Measurements from ENCODE around the gene GRIN3B.

GRIN3B gene

GRCh38 chr19:1053176-1054101 is 53.2 kb downstream of the GRIN3B start:
- H3K9ac ChIP-seq (ENCODE audit: low read depth, low read length) = no peak overlapping the region
- no peaks in the 10 kb centered on the region for H3K4me1 ChIP-seq (ENCODE audit: insufficient read depth, low read length)
- 90% methylated on average over 31 of the region's 31 CpGs for WGBS
- peaks cover 19% of the 10 kb centered on the region; the same call in 1 of the 2 replicates for H3K36me3 ChIP-seq (ENCODE audit: insufficient read depth, low read length)
- H3K27ac ChIP-seq (ENCODE audit: low read depth, low read length) = no peak overlapping the region
- H3K9me3 ChIP-seq (ENCODE audit: insufficient read depth, low read depth, low read length) = peaks cover 25% of the 10 kb centered on the region
- no peak overlapping the region for H3K4me3 ChIP-seq (ENCODE audit: low read length)
- H3K27me3 ChIP-seq (ENCODE audit: insufficient read depth, low read length) = no peaks in the 10 kb centered on the region

- no peak overlapping the region for H3K4me3 ChIP-seq (ENCODE audit: low read length)
- 95% methylated on average over 28 of the region's 28 CpGs for WGBS
- H3K9ac ChIP-seq (ENCODE audit: low read depth, low read length) = no peak overlapping the region
- H3K27me3 ChIP-seq (ENCODE audit: insufficient read depth, low read length) = no peaks in the 10 kb centered on the region
- H3K4me1 ChIP-seq (ENCODE audit: insufficient read depth, low read length) = no peaks in the 10 kb centered on the region
- peaks cover 31% of the 10 kb centered on the region for H3K9me3 ChIP-seq (ENCODE audit: insufficient read depth, low read depth, low read length)
- peaks cover 19% of the 10 kb centered on the region; the same call in 1 of the 2 replicates for H3K36me3 ChIP-seq (ENCODE audit: insufficient read depth, low read length)
- H3K27ac ChIP-seq (ENCODE audit: low read depth, low read length) = no peak overlapping the region
Measured at GRCh38 chr19:1054102-1055027, 54.1 kb downstream of the GRIN3B start.

GRCh38 chr19:1055028-1055425 is 54.8 kb downstream of the GRIN3B start:
- H3K36me3 ChIP-seq (ENCODE audit: insufficient read depth, low read length) = peaks cover 19% of the 10 kb centered on the region; the same call in 1 of the 2 replicates
- H3K9me3 ChIP-seq (ENCODE audit: insufficient read depth, low read depth, low read length) = peaks cover 31% of the 10 kb centered on the region
- H3K27ac ChIP-seq (ENCODE audit: low read depth, low read length) = no peak overlapping the region
- H3K4me1 ChIP-seq (ENCODE audit: insufficient read depth, low read length) = no peaks in the 10 kb centered on the region
- no peak overlapping the region for H3K4me3 ChIP-seq (ENCODE audit: low read length)
- no peak overlapping the region for H3K9ac ChIP-seq (ENCODE audit: low read depth, low read length)
- no peaks in the 10 kb centered on the region for H3K27me3 ChIP-seq (ENCODE audit: insufficient read depth, low read length)
- 91% methylated on average over 14 of the region's 14 CpGs for WGBS

- Histone ChIP-seq H3K4me3 (ENCODE audit: low read length) (no peak overlapping the region), H3K27ac (ENCODE audit: low read depth, low read length) (no peak overlapping the region), H3K4me1 (ENCODE audit: insufficient read depth, low read length) (no peaks in the 10 kb centered on the region), H3K9ac (ENCODE audit: low read depth, low read length) (no peak overlapping the region), H3K27me3 (ENCODE audit: insufficient read depth, low read length) (no peaks in the 10 kb centered on the region), H3K9me3 (ENCODE audit: insufficient read depth, low read depth, low read length) (peaks cover 31% of the 10 kb centered on the region), H3K36me3 (ENCODE audit: insufficient read depth, low read length) (peaks cover 19% of the 10 kb centered on the region; the same call in 1 of the 2 replicates)
- WGBS = 91% methylated on average over 20 of the region's 20 CpGs
Measured at GRCh38 chr19:1055886-1056620, 55.8 kb downstream of the GRIN3B start.

- Histone ChIP-seq H3K4me1 (ENCODE audit: insufficient read depth, low read length) (no peaks in the 10 kb centered on the region), H3K4me3 (ENCODE audit: low read length) (no peak overlapping the region), H3K9me3 (ENCODE audit: insufficient read depth, low read depth, low read length) (peaks cover 31% of the 10 kb centered on the region), H3K27me3 (ENCODE audit: insufficient read depth, low read length) (no peaks in the 10 kb centered on the region), H3K9ac (ENCODE audit: low read depth, low read length) (no peak overlapping the region), H3K36me3 (ENCODE audit: insufficient read depth, low read length) (peaks cover 19% of the 10 kb centered on the region; the same call in 1 of the 2 replicates), H3K27ac (ENCODE audit: low read depth, low read length) (no peak overlapping the region)
- WGBS = 85% methylated on average over 3 of the region's 3 CpGs
Measured at GRCh38 chr19:1057176-1057855, 57.1 kb downstream of the GRIN3B start.

GRCh38 chr19:1058112-1058511 is 57.9 kb downstream of the GRIN3B start:
- H3K9me3 ChIP-seq (ENCODE audit: insufficient read depth, low read depth, low read length) = peaks cover 31% of the 10 kb centered on the region
- no peak overlapping the region for H3K27ac ChIP-seq (ENCODE audit: low read depth, low read length)
- H3K9ac ChIP-seq (ENCODE audit: low read depth, low read length) = no peak overlapping the region
- peaks cover 19% of the 10 kb centered on the region; the same call in 1 of the 2 replicates for H3K36me3 ChIP-seq (ENCODE audit: insufficient read depth, low read length)
- no peaks in the 10 kb centered on the region for H3K4me1 ChIP-seq (ENCODE audit: insufficient read depth, low read length)
- H3K27me3 ChIP-seq (ENCODE audit: insufficient read depth, low read length) = no peaks in the 10 kb centered on the region
- no peak overlapping the region for H3K4me3 ChIP-seq (ENCODE audit: low read length)
- WGBS = 96% methylated on average over 5 of the region's 5 CpGs

Measured in HUES64 (cell line).